Lung (tissue), 12 donors: ENCODE results near the gene RAPGEF2. TPM values are rescaled to one million over a fixed set of nuclear protein-coding genes. Genes with fewer than 3 reads are reported as not detected.
A peak's percentile ranks its signal among the peaks of the same experiment; 100 is the strongest.

Experiments
- ATAC-seq: fragments of 200-7000 bp; cut with Tn5 transposase; one replicate; pipeline ENCODE4 v1.9.1; 2020; ENCODE audit warnings: moderate number of reproducible peaks; ENCODE audit not compliant: insufficient read depth, low FRiP score
- DNase-seq, 3 donors: peaks; one replicate each; pipeline ENCODE4 v3.0.0-alpha.2; 2013 to 2017
- H3K27ac ChIP-seq, 2 donors: one replicate each; pipeline ENCODE4 v1.5.1; 2013; ENCODE audit warnings: mild to moderate bottlenecking in 2 of 2, moderate library complexity in 2 of 2, control low read depth in 1 of 2, inconsistent platforms in 1 of 2, low read depth in 1 of 2, low read length in 1 of 2
- H3K27me3 ChIP-seq, 3 donors: one replicate each; pipeline ENCODE4 v1.5.1; 2013; ENCODE audit warnings: low read length in 2 of 3; ENCODE audit not compliant: control insufficient read depth in 3 of 3, insufficient read depth in 3 of 3
- H3K36me3 ChIP-seq, 4 donors: one replicate each; pipeline ENCODE4 v1.5.1; 2013; ENCODE audit warnings: low read length in 4 of 4, mild to moderate bottlenecking in 1 of 4, moderate library complexity in 1 of 4; ENCODE audit not compliant: control insufficient read depth in 4 of 4, insufficient read depth in 4 of 4
- H3K4me1 ChIP-seq, 5 donors: one replicate each; pipeline ENCODE4 v1.5.1; 2013; ENCODE audit warnings: low read length in 5 of 5, mild to moderate bottlenecking in 2 of 5, moderate library complexity in 1 of 5; ENCODE audit not compliant: control insufficient read depth in 5 of 5, insufficient read depth in 5 of 5
- H3K4me3 ChIP-seq: one replicate; pipeline ENCODE4 v1.5.1; 2013; ENCODE audit warnings: mild to moderate bottlenecking, control low read depth, moderate library complexity
- H3K9ac ChIP-seq, 2 donors: one replicate each; pipeline ENCODE4 v1.5.1; 2013; ENCODE audit warnings: low read length in 2 of 2, control low read depth in 1 of 2; ENCODE audit not compliant: insufficient read depth in 1 of 2
- H3K9me3 ChIP-seq, 4 donors: one replicate each; pipeline ENCODE4 v1.5.1; 2013; ENCODE audit warnings: low read length in 3 of 4, mild to moderate bottlenecking in 1 of 4, moderate library complexity in 1 of 4; ENCODE audit not compliant: control insufficient read depth in 4 of 4, insufficient read depth in 3 of 4
- CTCF ChIP-seq: IDR thresholded peaks from 2 replicates; pipeline ENCODE4 v1.5.1; 2012; ENCODE audit warnings: mild to moderate bottlenecking; ENCODE audit errors: control extremely low read depth, extremely low read depth
- WGBS, 2 donors: extraction: QIAGEN DNeasy Blood & Tissue Kit; methylation state at CpG; one replicate each; pipeline ENCODE4 v1.1.7; 2013; 5-methylcytosine and 5-hydroxymethylcytosine counted together
- polyA plus RNA-seq, 2 donors: library from polyadenylated mRNA; stranded (reverse); fragments of 200-250 nt; gene quantifications; one replicate each; pipeline ENCODE4 v1.2.1, GENCODE V29; 2013
- total RNA-seq, 2 donors: library from RNA; depleted of rRNA in 1 of 2; stranded (reverse); fragments of >200 nt in 1 of 2; gene quantifications; one replicate each; pipeline ENCODE4 v1.2.1, GENCODE V29; 2014 to 2021
- donor health status: control.
- donor health status: control.
- donor health status: Bipolar disorder and iron deficiency.
- donor health status: healthy.
- donor health status: DM: yes; HTN: yes; CAD: no.

The RAPGEF2 gene
- total and polyA plus RNA-seq, 4 donors = 8.6 to 88.7 (median 32.2) TPM

DNA sequence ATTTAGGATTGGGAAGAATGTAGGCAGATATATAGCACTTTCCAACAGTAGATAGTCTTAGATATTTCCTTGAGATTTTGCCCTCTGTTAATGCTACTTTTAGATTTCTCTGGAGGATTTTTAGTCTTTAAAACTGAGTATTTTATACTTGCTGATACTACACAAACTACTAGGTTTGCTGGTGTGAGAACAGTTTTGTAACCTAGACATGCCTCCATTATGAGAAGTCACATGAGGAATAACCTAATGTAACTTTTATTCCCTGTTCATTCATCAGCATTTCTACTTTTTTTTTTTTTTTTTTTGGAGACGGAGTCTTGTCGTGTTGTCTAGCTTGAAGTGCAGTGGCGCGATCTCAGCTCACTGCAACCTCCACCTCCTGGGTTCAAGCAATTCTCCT, 137.2 kb downstream of the RAPGEF2 start:
- no peak for DNase-seq
- Histone ChIP-seq H3K36me3 (peaks cover 0 to 5% (median 1%) of the 10 kb centered on the region in 4 donors), H3K4me3 (no peak overlapping the region), H3K27me3 (no peaks in the 10 kb centered on the region), H3K9me3 (peaks cover 0 to 3% (median 0%) of the 10 kb centered on the region in 4 donors), H3K4me1 (no peaks in the 10 kb centered on the region), H3K9ac (no peak overlapping the region), H3K27ac (no peak overlapping the region)
- WGBS, 2 donors = 76 to 98% methylated on average over 4 of the region's 4 CpGs
- ATAC-seq = no peak
- TF ChIP-seq CTCF = no peak

GRCh38 chr4:159240687-159241086, 137.8 kb downstream of the RAPGEF2 start:
- ATAC-seq (no peak), DNase-seq (peak in 1 of 3 donors; percentile 21)
- no peak overlapping the region for H3K9ac ChIP-seq
- H3K4me3 ChIP-seq = no peak overlapping the region
- 39 to 64% methylated on average over 3 of the region's 3 CpGs for WGBS, 2 donors
- H3K9me3 ChIP-seq = peaks cover 0 to 3% (median 0%) of the 10 kb centered on the region in 4 donors
- H3K27ac ChIP-seq = no peak overlapping the region
- TF ChIP-seq CTCF = no peak
- no peaks in the 10 kb centered on the region for H3K27me3 ChIP-seq
- H3K4me1 ChIP-seq = no peaks in the 10 kb centered on the region
- peaks cover 0 to 5% (median 1%) of the 10 kb centered on the region in 4 donors for H3K36me3 ChIP-seq

GRCh38 chr4:159242427-159242826, 139.5 kb downstream of the RAPGEF2 start:
- DNase-seq (no peak), ATAC-seq (no peak)
- peaks cover 0 to 5% (median 1%) of the 10 kb centered on the region in 4 donors for H3K36me3 ChIP-seq
- no peaks in the 10 kb centered on the region for H3K27me3 ChIP-seq
- H3K4me3 ChIP-seq = no peak overlapping the region
- H3K9ac ChIP-seq = no peak overlapping the region
- no peaks in the 10 kb centered on the region for H3K4me1 ChIP-seq
- no peaks in the 10 kb centered on the region for H3K9me3 ChIP-seq
- H3K27ac ChIP-seq = no peak overlapping the region
- no peak for TF ChIP-seq CTCF
